ENCODE data around the gene MDC1. TPM values are rescaled to one million over a fixed set of nuclear protein-coding genes. Genes with fewer than 3 reads are reported as not detected.
A peak's percentile ranks its signal among the peaks of the same experiment; 100 is the strongest.

Gene MDC1
- total and polyA plus RNA-seq, 2 of the 13 experiments (the other 11 are each of a cell fraction or from before 2014, with no cell fraction given): 8.4 to 14.0 TPM

DNA sequence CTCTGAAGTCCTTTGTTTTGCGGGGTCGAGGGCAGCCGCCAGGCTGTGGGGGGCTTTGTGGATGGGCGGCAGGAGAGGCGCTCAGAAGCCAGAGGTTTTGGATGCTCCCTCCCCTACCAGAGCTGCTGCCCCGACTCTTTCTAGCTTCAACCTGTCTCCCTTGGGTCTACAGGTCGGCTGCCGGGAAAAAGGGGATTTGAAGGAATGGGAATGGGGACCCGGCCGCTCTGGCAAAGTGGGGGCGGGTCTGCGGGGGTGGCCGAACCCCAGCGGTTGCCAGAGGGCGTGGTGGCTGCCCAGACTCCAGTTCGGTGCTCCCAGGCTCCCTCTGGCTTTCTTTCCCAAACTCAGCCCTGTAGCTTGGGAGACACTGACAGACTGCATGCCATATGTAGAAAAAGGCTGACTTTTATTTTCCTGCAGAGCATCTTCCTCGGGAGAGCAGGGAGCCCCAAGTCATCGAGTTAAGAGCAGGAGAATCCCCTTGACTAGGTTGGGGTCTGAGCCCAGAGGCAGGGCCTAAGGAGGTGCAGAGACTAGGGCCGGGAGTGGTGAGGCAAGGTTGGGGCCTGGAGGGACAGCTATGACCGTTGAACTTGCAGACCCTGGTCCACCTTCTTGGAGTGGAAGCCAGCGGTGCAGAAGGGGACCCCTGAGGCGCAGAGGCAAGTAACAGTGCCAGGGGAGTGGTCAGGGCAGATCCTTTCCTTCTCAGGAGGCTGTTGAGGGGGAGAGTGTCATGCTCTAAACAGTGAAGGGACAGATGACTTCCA, 29.2 kb downstream of the MDC1 start (continued):
- TF ChIP-seq, protein P1, sequence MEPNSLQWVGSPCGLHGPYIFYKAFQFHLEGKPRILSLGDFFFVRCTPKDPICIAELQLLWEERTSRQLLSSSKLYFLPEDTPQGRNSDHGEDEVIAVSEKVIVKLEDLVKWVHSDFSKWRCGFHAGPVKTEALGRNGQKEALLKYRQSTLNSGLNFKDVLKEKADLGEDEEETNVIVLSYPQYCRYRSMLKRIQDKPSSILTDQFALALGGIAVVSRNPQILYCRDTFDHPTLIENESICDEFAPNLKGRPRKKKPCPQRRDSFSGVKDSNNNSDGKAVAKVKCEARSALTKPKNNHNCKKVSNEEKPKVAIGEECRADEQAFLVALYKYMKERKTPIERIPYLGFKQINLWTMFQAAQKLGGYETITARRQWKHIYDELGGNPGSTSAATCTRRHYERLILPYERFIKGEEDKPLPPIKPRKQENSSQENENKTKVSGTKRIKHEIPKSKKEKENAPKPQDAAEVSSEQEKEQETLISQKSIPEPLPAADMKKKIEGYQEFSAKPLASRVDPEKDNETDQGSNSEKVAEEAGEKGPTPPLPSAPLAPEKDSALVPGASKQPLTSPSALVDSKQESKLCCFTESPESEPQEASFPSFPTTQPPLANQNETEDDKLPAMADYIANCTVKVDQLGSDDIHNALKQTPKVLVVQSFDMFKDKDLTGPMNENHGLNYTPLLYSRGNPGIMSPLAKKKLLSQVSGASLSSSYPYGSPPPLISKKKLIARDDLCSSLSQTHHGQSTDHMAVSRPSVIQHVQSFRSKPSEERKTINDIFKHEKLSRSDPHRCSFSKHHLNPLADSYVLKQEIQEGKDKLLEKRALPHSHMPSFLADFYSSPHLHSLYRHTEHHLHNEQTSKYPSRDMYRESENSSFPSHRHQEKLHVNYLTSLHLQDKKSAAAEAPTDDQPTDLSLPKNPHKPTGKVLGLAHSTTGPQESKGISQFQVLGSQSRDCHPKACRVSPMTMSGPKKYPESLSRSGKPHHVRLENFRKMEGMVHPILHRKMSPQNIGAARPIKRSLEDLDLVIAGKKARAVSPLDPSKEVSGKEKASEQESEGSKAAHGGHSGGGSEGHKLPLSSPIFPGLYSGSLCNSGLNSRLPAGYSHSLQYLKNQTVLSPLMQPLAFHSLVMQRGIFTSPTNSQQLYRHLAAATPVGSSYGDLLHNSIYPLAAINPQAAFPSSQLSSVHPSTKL (CRISPR knock-in tag; IDR thresholded peaks at IDR 0.05): 0 out of 2 replicates have a peak, but pooled peaks have one; percentile 2
- TF ChIP-seq, protein P2, sequence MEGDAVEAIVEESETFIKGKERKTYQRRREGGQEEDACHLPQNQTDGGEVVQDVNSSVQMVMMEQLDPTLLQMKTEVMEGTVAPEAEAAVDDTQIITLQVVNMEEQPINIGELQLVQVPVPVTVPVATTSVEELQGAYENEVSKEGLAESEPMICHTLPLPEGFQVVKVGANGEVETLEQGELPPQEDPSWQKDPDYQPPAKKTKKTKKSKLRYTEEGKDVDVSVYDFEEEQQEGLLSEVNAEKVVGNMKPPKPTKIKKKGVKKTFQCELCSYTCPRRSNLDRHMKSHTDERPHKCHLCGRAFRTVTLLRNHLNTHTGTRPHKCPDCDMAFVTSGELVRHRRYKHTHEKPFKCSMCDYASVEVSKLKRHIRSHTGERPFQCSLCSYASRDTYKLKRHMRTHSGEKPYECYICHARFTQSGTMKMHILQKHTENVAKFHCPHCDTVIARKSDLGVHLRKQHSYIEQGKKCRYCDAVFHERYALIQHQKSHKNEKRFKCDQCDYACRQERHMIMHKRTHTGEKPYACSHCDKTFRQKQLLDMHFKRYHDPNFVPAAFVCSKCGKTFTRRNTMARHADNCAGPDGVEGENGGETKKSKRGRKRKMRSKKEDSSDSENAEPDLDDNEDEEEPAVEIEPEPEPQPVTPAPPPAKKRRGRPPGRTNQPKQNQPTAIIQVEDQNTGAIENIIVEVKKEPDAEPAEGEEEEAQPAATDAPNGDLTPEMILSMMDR (CRISPR knock-in tag; IDR thresholded peaks at IDR 0.05): 0 out of 2 replicates have a peak, but pooled peaks have one; percentile 14
- TF ChIP-seq AGO2 (optimal IDR thresholded peaks at IDR 0.05; ENCODE audit: low read depth, low read length): no peak
- no peak for TF ChIP-seq ZNF7 (CRISPR knock-in tag; IDR thresholded peaks at IDR 0.05)
- TF ChIP-seq KDM5B (CRISPR knock-in tag; IDR thresholded peaks at IDR 0.05; ENCODE audit: borderline replicate concordance): no peak
- TF ChIP-seq FOXK1 (CRISPR knock-in tag; IDR thresholded peaks at IDR 0.05; ENCODE audit: borderline replicate concordance, low read depth): no peak
- no peak for TF ChIP-seq ZNF788 (CRISPR knock-in tag; IDR thresholded peaks at IDR 0.05; ENCODE audit: borderline replicate concordance)
- TF ChIP-seq NKX3-1 (CRISPR knock-in tag; IDR thresholded peaks at IDR 0.05): peak; percentile 78; the same call in 1 of the 2 replicates
- TF ChIP-seq ZBTB1 (CRISPR knock-in tag; IDR thresholded peaks at IDR 0.05; ENCODE audit: borderline replicate concordance): no peak
- no peak for TF ChIP-seq JDP2 (CRISPR knock-in tag; IDR thresholded peaks at IDR 0.05; ENCODE audit: borderline replicate concordance)
- TF ChIP-seq, protein P3, sequence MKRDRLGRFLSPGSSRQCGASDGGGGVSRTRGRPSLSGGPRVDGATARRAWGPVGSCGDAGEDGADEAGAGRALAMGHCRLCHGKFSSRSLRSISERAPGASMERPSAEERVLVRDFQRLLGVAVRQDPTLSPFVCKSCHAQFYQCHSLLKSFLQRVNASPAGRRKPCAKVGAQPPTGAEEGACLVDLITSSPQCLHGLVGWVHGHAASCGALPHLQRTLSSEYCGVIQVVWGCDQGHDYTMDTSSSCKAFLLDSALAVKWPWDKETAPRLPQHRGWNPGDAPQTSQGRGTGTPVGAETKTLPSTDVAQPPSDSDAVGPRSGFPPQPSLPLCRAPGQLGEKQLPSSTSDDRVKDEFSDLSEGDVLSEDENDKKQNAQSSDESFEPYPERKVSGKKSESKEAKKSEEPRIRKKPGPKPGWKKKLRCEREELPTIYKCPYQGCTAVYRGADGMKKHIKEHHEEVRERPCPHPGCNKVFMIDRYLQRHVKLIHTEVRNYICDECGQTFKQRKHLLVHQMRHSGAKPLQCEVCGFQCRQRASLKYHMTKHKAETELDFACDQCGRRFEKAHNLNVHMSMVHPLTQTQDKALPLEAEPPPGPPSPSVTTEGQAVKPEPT (CRISPR knock-in tag; IDR thresholded peaks at IDR 0.05; ENCODE audit: low read depth): no peak; the same call in 1 of the 2 replicates
- TF ChIP-seq, protein P4, sequence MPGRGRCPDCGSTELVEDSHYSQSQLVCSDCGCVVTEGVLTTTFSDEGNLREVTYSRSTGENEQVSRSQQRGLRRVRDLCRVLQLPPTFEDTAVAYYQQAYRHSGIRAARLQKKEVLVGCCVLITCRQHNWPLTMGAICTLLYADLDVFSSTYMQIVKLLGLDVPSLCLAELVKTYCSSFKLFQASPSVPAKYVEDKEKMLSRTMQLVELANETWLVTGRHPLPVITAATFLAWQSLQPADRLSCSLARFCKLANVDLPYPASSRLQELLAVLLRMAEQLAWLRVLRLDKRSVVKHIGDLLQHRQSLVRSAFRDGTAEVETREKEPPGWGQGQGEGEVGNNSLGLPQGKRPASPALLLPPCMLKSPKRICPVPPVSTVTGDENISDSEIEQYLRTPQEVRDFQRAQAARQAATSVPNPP (CRISPR knock-in tag; IDR thresholded peaks at IDR 0.05): 0 out of 2 replicates have a peak, but pooled peaks have one; percentile 27
- 0 out of 2 replicates have a peak, but pooled peaks have one; percentile 44 for TF ChIP-seq ZFP90 (CRISPR knock-in tag; IDR thresholded peaks at IDR 0.05; ENCODE audit: borderline replicate concordance)
- TF ChIP-seq ARID4A (CRISPR knock-in tag; IDR thresholded peaks at IDR 0.05; ENCODE audit: borderline replicate concordance): peak; percentile 4; the same call in 1 of the 2 replicates

All from HepG2 (cell line).